IMR-90 (cell line): Measurements from ENCODE around the gene RNFT2. TPM values are rescaled to one million over a fixed set of nuclear protein-coding genes. Genes with fewer than 3 reads are reported as not detected.

ENCODE experiments used
- ATAC-seq: fragments of 200-7000 bp; cut with Tn5 transposase; 2 replicates; pipeline ENCODE4 v1.9.1; 2020; ENCODE audit warnings: low read depth, mild to moderate bottlenecking, moderate library complexity
- BruUV-seq: library from RNA; stranded (reverse); fragments of 400-500 nt; replicated peaks from 2 replicates; lab custom pipeline; 2021; lab: Mats Ljungman, UMichigan
- CTCF ChIA-PET: fragments of 300-600 bp; formaldehyde crosslinking; extraction: SDS; loops from one replicate; lab custom pipeline; 2021; ENCODE audit warnings: antibody characterized with exemption; lab: Yijun Ruan, JAX
- POLR2A ChIA-PET: fragments of 300-600 bp; sonication (Branson Sonifier 250); formaldehyde crosslinking; loops from one replicate; lab custom pipeline; 2022; ENCODE audit warnings: antibody characterized with exemption; ENCODE audit not compliant: unreplicated experiment; lab: Charles Lee
- DNase-seq: peaks from one replicate; pipeline ENCODE4 v3.0.0; 2013
- H2AFZ ChIP-seq: replicated peaks from 2 replicates; pipeline ENCODE3; 2013; ENCODE audit warnings: low read length, mild to moderate bottlenecking; ENCODE audit not compliant: poor library complexity
- H2AK5ac ChIP-seq: 2 replicates; pipeline ENCODE4 v1.6.1; 2013; ENCODE audit warnings: low read depth, low read length, inconsistent platforms
- H2AK9ac ChIP-seq: replicated peaks from 2 replicates; pipeline ENCODE3; 2013; ENCODE audit warnings: mild to moderate bottlenecking, low read depth, low read length, moderate library complexity; ENCODE audit not compliant: poor library complexity
- H2BK120ac ChIP-seq: 2 replicates; pipeline ENCODE4 v1.6.1; 2013; ENCODE audit warnings: low read depth, low read length, inconsistent platforms
- H2BK15ac ChIP-seq: 3 replicates; pipeline ENCODE4 v1.6.1; 2013; ENCODE audit warnings: low read depth, low read length, inconsistent platforms
- H2BK20ac ChIP-seq: 2 replicates; pipeline ENCODE4 v1.6.1; 2013; ENCODE audit warnings: low read depth, mild to moderate bottlenecking, inconsistent platforms, low read length, moderate library complexity
- H2BK5ac ChIP-seq: 2 replicates; pipeline ENCODE4 v1.6.1; 2013; ENCODE audit warnings: mild to moderate bottlenecking, low read depth, low read length, inconsistent platforms; ENCODE audit not compliant: poor library complexity, severe bottlenecking
- H3K14ac ChIP-seq: replicated peaks from 2 replicates; pipeline ENCODE4 v1.6.1; 2013; ENCODE audit warnings: low read depth, low read length, inconsistent platforms
- H3K18ac ChIP-seq: 2 replicates; pipeline ENCODE4 v1.6.1; 2013; ENCODE audit warnings: low read depth, low read length, control low read depth
- H3K23ac ChIP-seq: 2 replicates; pipeline ENCODE4 v1.6.1; 2013; ENCODE audit warnings: low read depth, low read length, inconsistent platforms
- H3K27ac ChIP-seq: 2 replicates; pipeline ENCODE4 v1.5.1; 2013; ENCODE audit warnings: mild to moderate bottlenecking, control low read depth, low read length; ENCODE audit not compliant: insufficient read depth
- H3K27me3 ChIP-seq: 2 replicates; pipeline ENCODE4 v1.6.1; 2013; ENCODE audit warnings: low read length; ENCODE audit not compliant: control insufficient read depth, insufficient read depth
- H3K36me3 ChIP-seq: 2 replicates; pipeline ENCODE4 v1.6.1; 2013; ENCODE audit warnings: low read length, mixed read lengths; ENCODE audit not compliant: control insufficient read depth, insufficient read depth
- H3K4ac ChIP-seq: 2 replicates; pipeline ENCODE4 v1.6.1; 2013; ENCODE audit warnings: low read depth, low read length, inconsistent platforms
- H3K4me1 ChIP-seq: 2 replicates; pipeline ENCODE4 v1.6.1; 2013; ENCODE audit warnings: low read length, mixed read lengths; ENCODE audit not compliant: control insufficient read depth, insufficient read depth
- H3K4me2 ChIP-seq: 2 replicates; pipeline ENCODE4 v1.6.1; 2013; ENCODE audit warnings: low read depth, mild to moderate bottlenecking, control low read depth, low read length, moderate library complexity
- H3K4me3 ChIP-seq: 2 replicates; pipeline ENCODE4 v1.5.1; 2013; ENCODE audit warnings: low read depth, mild to moderate bottlenecking, control low read depth, low read length, moderate library complexity; ENCODE audit not compliant: insufficient read depth
- H3K56ac ChIP-seq: 2 replicates; pipeline ENCODE4 v1.6.1; 2013; ENCODE audit warnings: low read length, inconsistent platforms; ENCODE audit not compliant: insufficient read depth; ENCODE audit errors: extremely low read depth
- H3K79me1 ChIP-seq, 2 experiments: 2 replicates each; pipeline ENCODE4 v1.6.1; 2013; ENCODE audit warnings: low read length in 2 of 2, inconsistent platforms in 1 of 2, low read depth in 1 of 2
- H3K9ac ChIP-seq: 2 replicates; pipeline ENCODE4 v1.6.1; 2013; ENCODE audit warnings: low read depth, low read length, control low read depth
- H3K9me1 ChIP-seq: 2 replicates; pipeline ENCODE4 v1.6.1; 2013; ENCODE audit warnings: low read length, inconsistent platforms; ENCODE audit not compliant: insufficient read depth
- H3K9me3 ChIP-seq: 2 replicates; pipeline ENCODE4 v1.6.1; 2013; ENCODE audit warnings: low read length; ENCODE audit not compliant: control insufficient read depth, insufficient read depth
- H4K20me1 ChIP-seq: 2 replicates; pipeline ENCODE4 v1.6.1; 2013; ENCODE audit warnings: low read length, inconsistent platforms; ENCODE audit not compliant: insufficient read depth
- H4K5ac ChIP-seq: 2 replicates; pipeline ENCODE4 v1.6.1; 2013; ENCODE audit warnings: mild to moderate bottlenecking, low read depth, low read length, control low read depth
- H4K8ac ChIP-seq, 2 experiments: 2 replicates each; pipeline ENCODE4 v1.6.1; 2013; ENCODE audit warnings: low read depth in 2 of 2, low read length in 2 of 2, control low read depth in 1 of 2, inconsistent platforms in 1 of 2
- H4K91ac ChIP-seq: 2 replicates; pipeline ENCODE4 v1.6.1; 2013; ENCODE audit warnings: low read depth, low read length, inconsistent platforms; ENCODE audit not compliant: insufficient read depth
- BHLHE40 ChIP-seq: fragments of 150-350 bp; IDR thresholded peaks from 2 replicates; pipeline ENCODE4 v1.6.1; 2016; ENCODE audit warnings: mild to moderate bottlenecking, low read depth, low read length
- CHD1 ChIP-seq: IDR thresholded peaks from 2 replicates; pipeline ENCODE4 v1.6.1; 2012; ENCODE audit warnings: low read depth, low read length, improper control_type of control experiment
- FOS ChIP-seq: fragments of 150-350 bp; IDR thresholded peaks from 2 replicates; pipeline ENCODE4 v1.6.1; 2016; ENCODE audit warnings: low read depth, low read length
- MAFK ChIP-seq: IDR thresholded peaks from 2 replicates; pipeline ENCODE4 v1.6.1; 2012; ENCODE audit warnings: low read depth, low read length, improper control_type of control experiment
- MAZ ChIP-seq: IDR thresholded peaks from 2 replicates; pipeline ENCODE4 v1.6.1; 2012; ENCODE audit warnings: low read depth, mild to moderate bottlenecking, low read length, improper control_type of control experiment, moderate library complexity, borderline replicate concordance
- NFE2L2 ChIP-seq: fragments of 150-350 bp; IDR thresholded peaks from 2 replicates; pipeline ENCODE4 v1.6.1; 2016; ENCODE audit warnings: low read depth, mild to moderate bottlenecking, low read length
- RCOR1 ChIP-seq: IDR thresholded peaks from 2 replicates; pipeline ENCODE4 v1.6.1; 2012; ENCODE audit warnings: mild to moderate bottlenecking, low read length, improper control_type of control experiment; ENCODE audit not compliant: insufficient replicate concordance
- SMC3 ChIP-seq: fragments of 150-350 bp; IDR thresholded peaks from 2 replicates; pipeline ENCODE4 v1.6.1; 2016; ENCODE audit warnings: low read depth, mild to moderate bottlenecking, antibody characterized with exemption, low read length, moderate library complexity
- WGBS, 2 experiments: methylation state at CpG; one replicate each; pipeline versions ENCODE4 v1.1.5 to v1.1.7; 2013; ENCODE audit warnings: missing lambda C conversion rate in 2 of 2; ENCODE audit not compliant: insufficient read length in 1 of 2; ENCODE audit errors: extremely low coverage in 2 of 2; 5-methylcytosine and 5-hydroxymethylcytosine counted together
- dilution Hi-C: fragments of 300-500 bp; cut with HindIII; formaldehyde crosslinking; loops from one replicate; pipeline ENCODE4 v1.14.3; 2018; ENCODE audit warnings: low sequenced_read_pairs; ENCODE audit not compliant: unreplicated experiment
- in situ Hi-C: fragments of 300-500 bp; cut with MboI; formaldehyde crosslinking; loops from 3 replicates; pipeline ENCODE4 v1.14.3; 2019; ENCODE audit warnings: low sequenced_read_pairs, inconsistent platforms, mixed read lengths
- intact Hi-C: fragments of 100-400 bp; cut with micrococcal nuclease; formaldehyde crosslinking; loops from 2 replicates; pipeline ENCODE4 v1.10.0; 2022
- polyA plus RNA-seq, 3 experiments: library from polyadenylated mRNA; depleted of rRNA; stranded (reverse); fragments of >200 nt; gene quantifications; 2 replicates each; pipeline ENCODE4 v1.2.3, GENCODE V29; 2012; ENCODE audit warnings: low replicate concordance in 1 of 3
- total RNA-seq: library from RNA; depleted of rRNA; stranded (reverse); fragments of >200 nt; gene quantifications from 2 replicates; pipeline ENCODE4 v1.2.3, GENCODE V29; 2012
- TF ChIP-seq, protein P1 (sequence below): fragments of 150-350 bp; IDR thresholded peaks from 2 replicates; pipeline ENCODE4 v1.6.1; 2017; ENCODE audit warnings: mild to moderate bottlenecking, antibody characterized with exemption, low read length, low read depth

The RNFT2 gene
- total and polyA plus RNA-seq, 2 of the 4 experiments (the other 2 are of a cell fraction) = 1.6 to 2.3 TPM

- H2BK5ac ChIP-seq = peak overlapping the region; percentile 44
- TF ChIP-seq FOS (no peak), SMC3 (no peak), NFE2L2 (no peak), CHD1 (no peak), RCOR1 (no peak), MAFK (no peak), BHLHE40 (no peak), MAZ (no peak)
- TF ChIP-seq, protein P1, sequence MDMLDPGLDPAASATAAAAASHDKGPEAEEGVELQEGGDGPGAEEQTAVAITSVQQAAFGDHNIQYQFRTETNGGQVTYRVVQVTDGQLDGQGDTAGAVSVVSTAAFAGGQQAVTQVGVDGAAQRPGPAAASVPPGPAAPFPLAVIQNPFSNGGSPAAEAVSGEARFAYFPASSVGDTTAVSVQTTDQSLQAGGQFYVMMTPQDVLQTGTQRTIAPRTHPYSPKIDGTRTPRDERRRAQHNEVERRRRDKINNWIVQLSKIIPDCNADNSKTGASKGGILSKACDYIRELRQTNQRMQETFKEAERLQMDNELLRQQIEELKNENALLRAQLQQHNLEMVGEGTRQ = no peak
Observed at GRCh38 chr12:116736962-116737773, 947 bp upstream of the RNFT2 start.

More at GRCh38 chr12:116736962-116737773, 947 bp upstream of the RNFT2 start:
- in situ Hi-C loops = no loop called here
- no peak for ATAC-seq
- dilution Hi-C loops = no loop called here
- Histone ChIP-seq H2BK15ac (no peak overlapping the region), H3K9ac (peak overlapping the region; percentile 94), H2AFZ (peak overlapping the region; percentile 96), H4K91ac (peak overlapping the region; percentile 52), H3K4me2 (peak overlapping the region; percentile 84), H3K4ac (peak overlapping the region; percentile 87), H3K9me3 (no peaks in the 10 kb centered on the region), H3K4me3 (peak overlapping the region; percentile 74), H2AK9ac (peak overlapping the region; percentile 92), H4K20me1 (peaks cover 3% of the 10 kb centered on the region; the same call in 1 of the 2 replicates), H4K5ac (peak overlapping the region; percentile 22), H4K8ac (peak overlapping the region; percentile 79 to 87), H3K36me3 (peaks cover 1% of the 10 kb centered on the region), H2AK5ac (peak overlapping the region; percentile 93), H2BK120ac (peak overlapping the region; percentile 27; the same call in 1 of the 2 replicates), H3K79me1 (peaks cover 14 to 40% of the 10 kb centered on the region in 2 experiments; a peak in 3 of 4 replicates), H3K27me3 (no peaks in the 10 kb centered on the region), H2BK20ac (no peak overlapping the region), H3K56ac (0 out of 2 replicates have a peak overlapping the region, but pooled peaks have one; percentile 10), H3K4me1 (peaks cover 2% of the 10 kb centered on the region; the same call in 1 of the 2 replicates), H3K9me1 (0 out of 2 replicates have a peak, but pooled peaks cover 2% of the 10 kb centered on the region), H3K14ac (peak overlapping the region; percentile 96), H3K18ac (0 out of 2 replicates have a peak overlapping the region, but pooled peaks have one; percentile 21), H3K27ac (peak overlapping the region; percentile 60), H3K23ac (peak overlapping the region; percentile 98)
- 0% methylated on average over 7 of the region's 24 CpGs; no CpG with 5 or more reads in 1 of the 2 experiments for WGBS, 2 experiments
- CTCF ChIA-PET = no interaction called here
- BruUV-seq = no TSS peak
- DNase-seq = no peak
- POLR2A ChIA-PET = no interaction called here
- intact Hi-C loops = no loop called here
